ENCODE measurements around the gene ZFR2.

ZFR2 gene

DNA sequence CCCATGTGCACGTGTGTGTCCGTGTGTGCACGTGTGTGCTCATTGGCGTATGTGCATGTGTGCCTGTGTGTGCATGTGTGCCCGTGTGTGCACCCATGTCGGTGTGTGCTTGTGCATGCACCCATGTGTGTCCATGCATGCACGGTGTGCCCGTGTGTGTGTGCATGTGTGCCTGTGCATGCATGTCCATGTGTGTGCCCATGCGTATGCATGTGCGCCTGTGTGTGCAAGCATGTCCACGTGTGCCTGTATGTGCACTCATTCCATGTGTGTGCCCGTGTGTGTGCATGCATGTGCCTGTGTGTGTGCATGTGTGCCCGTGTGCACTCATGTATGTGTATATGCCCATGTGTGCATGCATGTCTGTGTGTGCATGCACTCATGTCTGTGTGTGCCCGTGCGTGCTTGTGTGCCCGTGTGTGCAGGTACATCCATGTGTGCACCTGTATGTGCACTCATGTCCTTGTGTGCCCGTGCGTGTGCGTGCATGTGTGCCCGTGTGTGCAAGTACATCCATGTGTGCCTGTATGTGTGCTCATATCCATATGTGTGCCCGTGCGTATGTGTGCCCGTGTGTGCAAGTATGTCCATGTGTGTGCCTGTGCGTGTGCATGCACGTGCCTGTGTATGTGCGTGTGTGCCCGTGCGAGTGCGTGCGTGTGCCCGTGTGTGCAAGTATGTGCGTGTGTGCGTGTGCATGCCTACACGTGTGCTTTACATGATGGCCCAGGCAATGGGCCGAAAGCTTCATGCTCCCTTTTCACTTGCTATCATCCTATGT lies 61.1 kb downstream of the ZFR2 start:
- TF ChIP-seq ZNF274 (IDR thresholded peaks at IDR 0.05; ENCODE audit: low read depth, low read length), result no peak

GRCh38 chr19:3807131-3807480 lies 61.7 kb downstream of the ZFR2 start:
- H3K4me3 ChIP-seq (ENCODE audit: low read length), result no peak overlapping the region
- no peak for TF ChIP-seq ZNF274 (IDR thresholded peaks at IDR 0.05; ENCODE audit: low read depth, low read length)

More for the DNA sequence above, 61.1 kb downstream of the ZFR2 start:
- H3K4me3 ChIP-seq (ENCODE audit: low read length), result no peak overlapping the region

- no peak for TF ChIP-seq ZNF274 (IDR thresholded peaks at IDR 0.05; ENCODE audit: low read depth, low read length)
- H3K4me3 ChIP-seq (ENCODE audit: low read length), result no peak overlapping the region
These were observed 63.0 kb downstream of the ZFR2 start for GRCh38 chr19:3805859-3806258.

DNA sequence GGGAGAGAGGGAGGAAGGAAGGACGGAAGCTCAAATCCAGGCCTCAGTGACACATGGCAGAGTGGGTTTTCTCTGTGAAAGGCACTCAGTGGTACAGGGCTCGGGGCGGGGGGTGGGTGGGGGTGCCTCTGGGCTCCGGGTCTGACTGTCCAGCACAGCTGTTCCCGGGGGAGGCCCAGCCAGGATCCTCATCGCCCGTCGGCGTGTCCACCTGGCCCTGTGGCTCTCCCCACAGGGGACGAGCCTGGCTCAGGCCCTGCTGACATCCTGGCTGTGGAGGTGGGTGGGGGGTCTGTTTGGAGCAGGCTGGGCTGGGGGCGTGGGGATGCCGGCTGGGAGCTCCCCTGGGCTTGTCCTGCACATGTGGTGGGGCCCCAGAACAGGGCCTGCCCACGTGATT lies 64.4 kb downstream of the ZFR2 start:
- H3K4me3 ChIP-seq (ENCODE audit: low read length), result no peak overlapping the region
- TF ChIP-seq ZNF274 (IDR thresholded peaks at IDR 0.05; ENCODE audit: low read depth, low read length), result no peak

DNA sequence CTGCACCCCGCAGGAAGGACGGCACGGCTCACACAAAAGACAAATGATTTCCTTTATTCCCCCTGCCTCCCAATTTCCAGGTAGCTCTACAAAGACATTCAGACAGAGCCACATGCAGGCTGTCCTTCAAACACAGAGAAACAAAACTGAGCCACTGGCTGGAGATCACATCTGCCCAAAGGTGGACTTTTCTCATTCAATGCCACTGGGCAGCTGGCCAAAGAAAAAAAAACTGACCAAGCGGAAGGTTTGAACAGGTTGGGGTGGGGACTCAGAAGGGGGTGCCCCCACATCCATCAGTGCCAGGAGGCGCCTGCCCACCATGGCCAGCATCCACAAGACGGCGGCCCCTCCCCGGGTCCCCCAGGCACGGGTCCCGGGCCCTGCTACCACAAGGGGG lies 64.9 kb downstream of the ZFR2 start:
- no peak overlapping the region for H3K4me3 ChIP-seq (ENCODE audit: low read length)
- no peak for TF ChIP-seq ZNF274 (IDR thresholded peaks at IDR 0.05; ENCODE audit: low read depth, low read length)

- TF ChIP-seq ZNF274 (IDR thresholded peaks at IDR 0.05; ENCODE audit: low read depth, low read length), result no peak
- no peak overlapping the region for H3K4me3 ChIP-seq (ENCODE audit: low read length)
These were observed 65.5 kb downstream of the ZFR2 start for GRCh38 chr19:3803114-3803888.

- H3K4me3 ChIP-seq (ENCODE audit: low read length), result no peak overlapping the region
- no peak for TF ChIP-seq ZNF274 (IDR thresholded peaks at IDR 0.05; ENCODE audit: low read depth, low read length)
These were observed 67.3 kb downstream of the ZFR2 start for GRCh38 chr19:3801412-3802096.

DNA sequence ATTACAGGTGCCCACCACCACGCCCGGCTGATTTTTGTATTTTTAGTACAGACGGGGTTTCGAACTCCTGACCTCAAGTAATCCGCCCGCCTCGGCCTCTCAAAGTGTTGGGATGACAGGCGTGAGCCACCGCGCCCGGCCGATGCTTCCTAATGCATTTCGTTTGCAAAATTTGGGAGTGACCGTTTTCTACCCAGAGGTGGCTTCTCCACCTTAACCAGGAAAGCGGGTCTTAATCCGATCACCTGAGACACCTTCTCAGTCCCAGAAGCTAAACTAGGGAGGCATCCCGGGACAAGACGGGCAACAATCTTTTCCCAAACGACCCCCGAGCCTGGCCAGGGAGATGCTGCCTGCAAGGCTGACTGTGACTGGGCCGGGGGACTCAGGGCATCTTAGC lies 67.8 kb downstream of the ZFR2 start:
- no peak for TF ChIP-seq ZNF274 (IDR thresholded peaks at IDR 0.05; ENCODE audit: low read depth, low read length)
- H3K4me3 ChIP-seq (ENCODE audit: low read length), result no peak overlapping the region

DNA sequence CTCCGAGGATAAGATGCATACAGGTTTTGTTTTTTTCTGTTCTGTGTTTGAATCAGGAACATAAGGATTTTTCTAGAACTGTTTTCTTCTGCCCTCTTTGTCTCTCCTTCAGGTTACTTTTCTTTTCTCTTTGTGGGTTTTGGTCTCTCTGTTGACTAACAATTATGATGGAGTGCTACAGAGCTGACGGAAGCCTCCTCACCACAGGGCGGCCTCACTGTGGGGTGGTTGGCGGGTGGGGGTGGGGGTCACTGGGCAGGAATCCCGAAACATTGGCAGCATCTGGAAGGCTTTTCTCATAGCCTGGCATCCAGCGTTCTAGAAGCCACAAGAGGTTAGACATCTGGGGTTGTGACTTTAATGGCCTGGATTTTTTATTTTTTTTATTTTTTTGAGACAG lies 70.7 kb downstream of the ZFR2 start:
- TF ChIP-seq ZNF274 (IDR thresholded peaks at IDR 0.05; ENCODE audit: low read depth, low read length), result no peak
- H3K4me3 ChIP-seq (ENCODE audit: low read length), result no peak overlapping the region

DNA sequence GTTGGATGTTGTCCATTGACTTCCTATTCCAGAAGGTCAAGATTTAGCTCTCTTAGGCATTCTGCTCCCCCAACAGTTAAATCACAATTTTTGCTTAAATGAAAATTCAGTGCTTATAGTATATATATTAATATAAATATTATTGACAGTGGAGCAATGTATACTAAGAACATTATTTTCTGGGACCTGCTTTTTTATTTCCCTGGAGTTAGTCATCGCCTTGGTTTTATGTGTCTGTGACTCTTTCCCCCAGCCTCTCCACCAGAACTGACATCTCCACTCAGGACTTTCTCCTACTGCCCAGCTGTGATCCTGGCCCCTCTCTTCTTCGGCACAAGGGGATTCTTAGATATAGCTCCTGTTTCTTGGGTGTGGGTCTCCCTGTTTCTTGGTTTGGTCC lies 72.5 kb downstream of the ZFR2 start:
- no peak overlapping the region for H3K4me3 ChIP-seq (ENCODE audit: low read length)
- TF ChIP-seq ZNF274 (IDR thresholded peaks at IDR 0.05; ENCODE audit: low read depth, low read length), result no peak

- TF ChIP-seq ZNF274 (IDR thresholded peaks at IDR 0.05; ENCODE audit: low read depth, low read length), result no peak
- no peak overlapping the region for H3K4me3 ChIP-seq (ENCODE audit: low read length)
These were observed 75.0 kb downstream of the ZFR2 start for GRCh38 chr19:3793799-3794198.

- TF ChIP-seq ZNF274 (IDR thresholded peaks at IDR 0.05; ENCODE audit: low read depth, low read length), result no peak
- H3K4me3 ChIP-seq (ENCODE audit: low read length), result no peak overlapping the region
These were observed 76.7 kb downstream of the ZFR2 start for GRCh38 chr19:3792114-3792513.

DNA sequence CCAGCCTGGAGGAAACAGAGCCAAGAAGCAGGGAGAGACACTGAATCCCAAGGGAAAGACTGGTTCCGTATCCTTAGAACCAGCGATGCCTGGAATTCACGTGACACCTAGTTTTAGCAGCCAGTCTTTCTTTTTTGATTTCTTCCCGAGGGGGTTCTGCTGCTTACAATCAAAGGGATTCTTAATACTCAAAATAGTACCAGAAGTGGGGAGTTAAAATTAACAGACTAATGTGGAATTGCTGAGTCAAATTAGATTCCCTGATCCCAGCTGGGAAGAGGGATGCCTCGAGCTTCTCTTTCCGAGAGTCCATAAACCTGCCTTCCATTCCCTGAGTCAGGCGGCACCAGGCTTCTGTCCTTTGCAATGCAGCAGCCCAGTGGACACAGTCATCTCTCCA lies 77.9 kb downstream of the ZFR2 start:
- H3K4me3 ChIP-seq (ENCODE audit: low read length), result no peak overlapping the region
- TF ChIP-seq ZNF274 (IDR thresholded peaks at IDR 0.05; ENCODE audit: low read depth, low read length), result no peak

- no peak for TF ChIP-seq ZNF274 (IDR thresholded peaks at IDR 0.05; ENCODE audit: low read depth, low read length)
- no peak overlapping the region for H3K4me3 ChIP-seq (ENCODE audit: low read length)
These were observed 78.6 kb downstream of the ZFR2 start for GRCh38 chr19:3790209-3790734.

Measured in GM08714 (cell line).